ENCODE results near the gene UBE2Z.
"Not testable (repeated sequence)": the region's sequence is repeated elsewhere in the genome, so short reads cannot be mapped to it uniquely, and the experiment has no call there.

UBE2Z gene

DNA sequence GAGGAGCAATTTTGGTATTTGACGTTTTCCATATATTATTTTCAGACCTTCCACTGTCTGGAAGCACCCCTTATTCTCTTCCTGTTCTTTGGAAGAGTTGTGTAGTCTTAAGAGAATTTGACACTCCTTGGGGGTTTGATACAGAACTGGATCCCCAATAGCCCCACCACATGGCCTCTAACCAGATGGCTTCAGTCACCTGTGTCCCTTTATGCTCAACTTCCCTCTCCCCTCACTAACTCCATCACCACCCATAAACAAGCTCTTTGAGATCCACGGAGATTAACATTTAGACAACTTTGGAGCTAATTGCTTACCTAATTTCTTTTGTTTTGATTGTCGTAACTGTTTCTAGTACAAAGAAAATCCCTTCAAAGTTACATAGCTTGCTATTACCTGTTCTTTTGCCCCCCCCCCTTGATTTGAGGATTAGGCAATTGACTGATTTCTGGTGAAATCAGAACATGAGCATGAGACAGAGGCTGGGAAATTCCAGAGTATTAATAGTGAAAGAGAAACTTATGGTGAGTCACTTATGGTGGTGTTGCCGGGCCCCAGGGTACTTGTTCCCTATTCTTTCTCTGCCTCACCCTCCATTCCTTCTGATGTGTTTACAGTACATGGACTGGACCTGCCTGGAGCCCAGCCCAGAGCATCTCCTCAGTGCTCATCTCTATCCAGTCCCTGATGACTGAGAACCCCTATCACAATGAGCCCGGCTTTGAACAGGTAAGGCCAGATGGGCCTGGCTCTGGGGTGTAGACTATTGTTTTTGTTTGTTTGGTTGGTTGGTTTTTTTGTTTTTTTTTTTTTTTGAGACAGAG is 7.5 kb downstream of the UBE2Z start:
- DNase-seq (ENCODE audit: low spot score in 2 of 2) (peak; percentile 34 to 56), ATAC-seq (ENCODE audit: low read depth) (peak; percentile 94)
- peak overlapping the region; percentile 22 for H3K4me3 Mint-ChIP-seq
- H3K27ac Mint-ChIP-seq, result peak overlapping the region; percentile 96
- no peaks in the 10 kb centered on the region for H3K9me3 Mint-ChIP-seq
- H3K4me1 Mint-ChIP-seq, result peaks cover 41% of the 10 kb centered on the region
- no peaks in the 10 kb centered on the region for H3K27me3 Mint-ChIP-seq
- H3K36me3 Mint-ChIP-seq, result peaks cover 23% of the 10 kb centered on the region

DNA sequence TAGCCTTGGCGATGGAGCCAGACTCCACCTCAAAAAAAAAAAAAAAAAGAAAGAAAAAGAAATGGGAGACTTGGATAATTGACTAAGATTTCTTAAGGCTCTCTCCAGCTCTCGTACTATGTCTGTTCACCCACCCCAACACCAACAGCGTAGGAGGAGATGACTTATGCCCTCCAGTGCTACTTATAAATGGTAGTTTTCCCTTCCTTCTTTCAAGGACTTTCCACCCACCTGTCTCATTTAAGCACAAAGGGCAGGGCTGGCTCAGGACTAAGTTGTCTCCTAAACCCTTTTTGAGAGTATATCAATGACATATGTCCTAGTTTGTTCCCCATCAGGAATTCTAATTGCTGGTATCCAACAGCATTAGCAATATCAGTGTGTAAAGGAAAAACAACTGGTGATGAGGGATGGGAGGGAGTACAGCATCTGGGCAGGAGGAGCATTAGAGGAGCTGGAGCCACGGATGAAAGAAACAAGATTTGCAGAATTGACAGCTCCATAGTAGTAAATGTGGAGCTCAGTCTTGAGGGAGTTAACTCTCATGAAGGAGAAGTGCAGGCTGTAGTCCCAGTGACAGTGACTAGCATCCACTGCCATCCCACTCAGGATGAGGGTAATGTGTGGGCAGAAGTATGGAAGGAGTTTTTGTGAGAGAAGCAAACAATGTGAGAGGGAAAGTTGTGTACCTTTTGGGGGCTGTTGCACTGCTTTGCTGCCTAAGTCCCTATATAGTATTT is 17.2 kb downstream of the UBE2Z start:
- Mint-ChIP-seq H3K4me3 (no peak overlapping the region), H3K27ac (no peak overlapping the region), H3K4me1 (peaks cover 11% of the 10 kb centered on the region), H3K27me3 (no peaks in the 10 kb centered on the region), H3K9me3 (no peaks in the 10 kb centered on the region), H3K36me3 (peaks cover 35% of the 10 kb centered on the region)
- no peak for ATAC-seq (ENCODE audit: low read depth)
- no peak for DNase-seq (ENCODE audit: low spot score in 2 of 2)

DNA sequence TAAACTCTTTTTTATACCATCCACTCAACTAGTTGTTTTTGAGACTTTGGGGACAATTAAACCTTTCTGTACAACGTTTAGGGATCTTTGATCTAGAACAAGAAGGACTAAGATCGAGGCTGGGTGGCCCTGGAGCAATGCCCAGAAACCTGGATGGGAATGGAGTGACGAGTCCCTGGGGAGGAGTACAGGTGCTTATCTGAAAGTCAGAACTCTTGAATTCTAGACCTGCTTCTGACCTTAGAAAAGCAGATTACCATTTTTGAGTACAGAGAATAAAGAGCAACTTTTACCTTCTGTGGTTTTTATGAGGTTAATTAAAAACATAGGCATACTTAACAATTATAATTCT is 17.8 kb downstream of the UBE2Z start:
- no peak for DNase-seq (ENCODE audit: low spot score in 2 of 2)
- H3K27me3 Mint-ChIP-seq, result no peaks in the 10 kb centered on the region
- no peak overlapping the region for H3K27ac Mint-ChIP-seq
- H3K4me3 Mint-ChIP-seq, result no peak overlapping the region
- H3K4me1 Mint-ChIP-seq, result peaks cover 11% of the 10 kb centered on the region
- H3K9me3 Mint-ChIP-seq, result no peaks in the 10 kb centered on the region
- no peak for ATAC-seq (ENCODE audit: low read depth)
- H3K36me3 Mint-ChIP-seq, result peaks cover 32% of the 10 kb centered on the region

DNA sequence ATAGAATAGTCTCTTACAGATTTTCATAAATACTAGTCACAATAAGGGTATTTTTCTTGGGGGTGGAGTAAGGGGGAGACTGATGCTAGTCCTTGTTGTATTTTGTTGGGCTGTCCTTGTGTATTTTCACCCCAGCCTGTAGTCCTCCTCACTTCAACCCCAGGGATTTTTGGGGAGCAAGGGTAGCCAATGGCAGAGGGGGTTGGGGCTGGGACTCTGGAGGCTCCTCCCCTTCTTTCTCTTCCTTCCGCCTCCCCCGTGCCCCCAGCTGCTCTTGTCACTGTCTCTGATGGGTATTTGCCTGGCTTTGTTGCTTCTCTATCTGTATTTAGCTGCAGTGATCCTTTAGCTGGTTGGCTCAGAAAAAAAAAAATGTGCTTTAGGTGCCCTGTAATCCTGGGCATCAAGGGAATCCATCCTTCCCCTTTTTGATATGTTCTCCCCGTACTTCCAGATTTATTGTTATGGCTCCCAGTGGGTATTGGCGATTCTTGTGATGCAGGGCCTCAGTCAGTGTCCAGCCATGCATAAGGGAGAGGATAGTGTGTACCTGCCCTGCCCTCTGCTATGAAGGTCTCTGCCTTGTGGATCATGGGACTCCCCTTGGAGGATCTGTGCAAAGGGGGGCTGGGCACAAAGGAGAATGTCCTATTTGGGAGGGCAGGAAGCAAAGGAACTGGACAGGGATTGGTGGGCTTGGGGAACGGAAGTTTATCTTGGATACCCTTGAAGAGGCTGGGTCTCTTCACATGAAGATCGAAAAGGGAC is 20.0 kb downstream of the UBE2Z start:
- no peaks in the 10 kb centered on the region for H3K9me3 Mint-ChIP-seq
- no peak for DNase-seq (ENCODE audit: low spot score in 2 of 2)
- peak overlapping the region; percentile 24 for H3K27ac Mint-ChIP-seq
- H3K4me3 Mint-ChIP-seq, result no peak overlapping the region
- H3K4me1 Mint-ChIP-seq, result peaks cover 11% of the 10 kb centered on the region
- ATAC-seq (ENCODE audit: low read depth), result no peak
- no peaks in the 10 kb centered on the region for H3K27me3 Mint-ChIP-seq
- peaks cover 35% of the 10 kb centered on the region for H3K36me3 Mint-ChIP-seq

GRCh38 chr17:48928876-48929811 is 20.9 kb downstream of the UBE2Z start:
- peaks cover 38% of the 10 kb centered on the region for H3K36me3 Mint-ChIP-seq
- H3K27ac Mint-ChIP-seq, result peak overlapping the region; percentile 37
- no peak overlapping the region for H3K4me3 Mint-ChIP-seq
- H3K9me3 Mint-ChIP-seq, result no peaks in the 10 kb centered on the region
- ATAC-seq (ENCODE audit: low read depth) (no peak), DNase-seq (ENCODE audit: low spot score in 2 of 2) (no peak)
- H3K27me3 Mint-ChIP-seq, result no peaks in the 10 kb centered on the region
- peaks cover 11% of the 10 kb centered on the region for H3K4me1 Mint-ChIP-seq

DNA sequence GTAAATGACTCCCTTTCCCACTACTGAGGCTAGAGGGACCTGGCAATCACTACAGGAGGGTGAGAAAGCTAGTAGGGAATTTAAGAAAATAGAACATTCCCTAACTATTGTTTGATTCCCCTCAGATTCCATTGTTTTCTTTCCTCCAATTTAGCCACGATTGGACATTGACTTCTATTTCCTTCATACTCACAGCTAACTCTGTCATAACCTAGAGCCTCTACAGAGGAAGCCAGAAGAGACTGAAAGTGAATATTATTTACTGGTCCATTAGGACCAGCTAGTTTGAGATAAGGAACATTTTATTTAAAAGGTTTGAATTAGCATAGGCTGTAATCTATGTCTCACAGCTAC is 21.6 kb downstream of the UBE2Z start:
- no peaks in the 10 kb centered on the region for H3K9me3 Mint-ChIP-seq
- H3K27me3 Mint-ChIP-seq, result no peaks in the 10 kb centered on the region
- peaks cover 11% of the 10 kb centered on the region for H3K4me1 Mint-ChIP-seq
- DNase-seq (ENCODE audit: low spot score in 2 of 2) (no peak), ATAC-seq (ENCODE audit: low read depth) (no peak)
- H3K27ac Mint-ChIP-seq, result peak overlapping the region; percentile 25
- H3K36me3 Mint-ChIP-seq, result peaks cover 40% of the 10 kb centered on the region
- no peak overlapping the region for H3K4me3 Mint-ChIP-seq

- H3K9me3 Mint-ChIP-seq, result no peaks in the 10 kb centered on the region
- ATAC-seq (ENCODE audit: low read depth), result no peak
- H3K4me1 Mint-ChIP-seq, result peaks cover 11% of the 10 kb centered on the region
- H3K27ac Mint-ChIP-seq, result no peak overlapping the region
- no peak for DNase-seq (ENCODE audit: low spot score in 2 of 2)
- H3K36me3 Mint-ChIP-seq, result peaks cover 40% of the 10 kb centered on the region
- H3K4me3 Mint-ChIP-seq, result no peak overlapping the region
- H3K27me3 Mint-ChIP-seq, result no peaks in the 10 kb centered on the region
Measured at GRCh38 chr17:48930435-48930873, 22.2 kb downstream of the UBE2Z start.

GRCh38 chr17:48933035-48933434 is 24.8 kb downstream of the UBE2Z start:
- no peaks in the 10 kb centered on the region for H3K9me3 Mint-ChIP-seq
- no peaks in the 10 kb centered on the region for H3K27me3 Mint-ChIP-seq
- ATAC-seq (ENCODE audit: low read depth), result no peak
- no peak overlapping the region for H3K4me3 Mint-ChIP-seq
- peaks cover 11% of the 10 kb centered on the region for H3K4me1 Mint-ChIP-seq
- no peak for DNase-seq (ENCODE audit: low spot score in 2 of 2)
- peaks cover 27% of the 10 kb centered on the region for H3K36me3 Mint-ChIP-seq
- no peak overlapping the region for H3K27ac Mint-ChIP-seq

- H3K4me3 Mint-ChIP-seq, result peak within 1 kb of the TSS; percentile 98
Measured at GRCh38 chr17:48944515-48945260, 36.5 kb downstream of the UBE2Z start, which contains the start of gene SNF8. SNF8 (minus strand) TSS chr17:48944842; CDS start chr17:48944734, 108 bp downstream.

DNA sequence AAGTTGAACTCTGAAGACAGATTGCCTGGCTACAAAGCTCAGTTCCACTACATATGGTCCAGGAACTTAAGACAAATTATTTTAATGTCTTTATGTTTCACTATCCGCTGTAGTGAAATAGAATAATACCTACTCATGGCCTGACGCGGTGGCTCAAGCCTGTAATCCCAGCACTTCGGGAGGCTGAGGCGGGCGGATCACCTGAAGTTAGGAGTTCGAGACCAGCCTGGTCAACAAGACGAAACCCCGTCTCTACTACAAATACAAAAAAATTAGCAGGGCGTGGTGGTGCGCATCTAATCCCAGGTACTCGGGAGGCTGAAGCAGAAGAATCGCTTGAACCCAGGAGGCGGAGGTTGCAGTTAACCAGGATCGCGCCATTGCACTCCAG is 37.0 kb downstream of the UBE2Z start:
- Mint-ChIP-seq H3K27ac (peak overlapping the region; percentile 94), H3K4me3 (peak overlapping the region; percentile 98)
- not testable (repeated sequence) for DNase-seq (ENCODE audit: low spot score in 2 of 2); H3K36me3 Mint-ChIP-seq; H3K9me3 Mint-ChIP-seq; H3K27me3 Mint-ChIP-seq; H3K4me1 Mint-ChIP-seq; ATAC-seq (ENCODE audit: low read depth)

More at GRCh38 chr17:48944515-48945260, 36.5 kb downstream of the UBE2Z start, which contains the start of gene SNF8:
- Mint-ChIP-seq H3K27ac (peak within 1 kb of the TSS; percentile 94), H3K9me3 (peaks cover 3% of the 10 kb centered on the region), H3K36me3 (peaks cover 9% of the 10 kb centered on the region), H3K27me3 (peaks cover 3% of the 10 kb centered on the region), H3K4me1 (peaks cover 9% of the 10 kb centered on the region)
- DNase-seq (ENCODE audit: low spot score in 2 of 2), result peak; percentile 87 to 94
- ATAC-seq (ENCODE audit: low read depth), result peak; percentile 97

DNA sequence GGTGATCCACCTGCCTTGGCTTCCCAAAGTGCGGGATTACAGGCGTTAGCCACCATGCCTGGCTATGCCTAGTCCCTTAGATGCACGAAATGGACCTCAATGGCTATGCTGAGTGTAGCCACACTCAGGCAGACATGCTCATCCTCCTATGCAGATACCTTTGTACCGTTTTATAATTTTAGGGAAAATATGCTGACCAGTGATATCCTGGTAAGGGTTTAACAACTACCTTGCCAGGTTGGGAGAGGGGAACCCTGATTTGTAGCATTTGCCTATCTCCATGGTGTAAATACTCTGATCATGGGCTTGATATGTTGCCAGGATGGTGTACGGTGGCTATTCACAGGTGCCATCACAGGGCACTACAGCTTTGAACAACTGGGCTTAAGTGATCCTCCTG is 43.4 kb downstream of the UBE2Z start:
- DNase-seq (ENCODE audit: low spot score in 2 of 2) (no peak), ATAC-seq (ENCODE audit: low read depth) (no peak)
- no peak overlapping the region for H3K27ac Mint-ChIP-seq
- peaks cover 4% of the 10 kb centered on the region for H3K4me1 Mint-ChIP-seq
- H3K27me3 Mint-ChIP-seq, result peaks cover 8% of the 10 kb centered on the region
- peaks cover 6% of the 10 kb centered on the region for H3K36me3 Mint-ChIP-seq
- peaks cover 4% of the 10 kb centered on the region for H3K9me3 Mint-ChIP-seq
- H3K4me3 Mint-ChIP-seq, result no peak overlapping the region

DNA sequence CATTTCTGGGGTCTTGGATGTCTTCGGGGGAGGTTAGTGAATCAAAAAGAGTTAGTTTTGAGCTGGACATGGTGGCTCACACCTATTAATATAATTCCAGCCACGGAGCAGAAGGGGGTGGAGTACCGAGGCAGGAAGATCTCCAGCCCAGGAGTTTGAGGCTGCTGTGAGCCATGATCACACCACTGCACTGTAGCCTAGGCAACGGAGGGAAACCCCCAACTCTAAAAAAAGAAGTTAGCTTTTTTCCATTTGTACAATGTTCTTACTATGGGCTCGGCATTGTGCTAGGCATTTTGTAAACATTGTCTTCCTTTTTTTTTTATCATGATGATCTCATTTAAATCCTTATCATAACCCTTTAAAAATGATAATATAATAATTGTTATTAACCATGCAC is 44.7 kb downstream of the UBE2Z start:
- H3K36me3 Mint-ChIP-seq, result peaks cover 3% of the 10 kb centered on the region
- H3K27me3 Mint-ChIP-seq, result peaks cover 7% of the 10 kb centered on the region
- H3K27ac Mint-ChIP-seq, result peak overlapping the region; percentile 22
- H3K4me1 Mint-ChIP-seq, result peaks cover 4% of the 10 kb centered on the region
- peak; percentile 89 for ATAC-seq (ENCODE audit: low read depth)
- peaks cover 2% of the 10 kb centered on the region for H3K9me3 Mint-ChIP-seq
- DNase-seq (ENCODE audit: low spot score in 2 of 2), result peak in 1 of 2 donors; percentile 10
- no peak overlapping the region for H3K4me3 Mint-ChIP-seq

Data from memory B cell (primary cell).